Stomach (tissue), 9 donors: ENCODE results near the gene FAM20B. TPM values are rescaled to one million over a fixed set of nuclear protein-coding genes. Genes with fewer than 3 reads are reported as not detected.
A peak's percentile ranks its signal among the peaks of the same experiment; 100 is the strongest.

Source experiments
- DNase-seq, 2 donors: peaks; one replicate each; pipeline versions ENCODE4 v3.0.0 to v3.0.0-alpha.2; 2013 to 2019
- H3K27ac ChIP-seq, 5 donors: fragments of 200-600 bp in 4 of 5; sonication (generic) in 4 of 5; one replicate each; pipeline ENCODE4 v1.5.1; 2013 to 2019; ENCODE audit warnings: mild to moderate bottlenecking in 1 of 5, moderate library complexity in 1 of 5
- H3K27me3 ChIP-seq, 3 donors: fragments of 200-600 bp; sonication (generic); one replicate each; pipeline ENCODE4 v1.5.1; 2017 to 2019; ENCODE audit warnings: mixed run types in 1 of 3
- H3K36me3 ChIP-seq, 4 donors: fragments of 200-600 bp; sonication (generic); 1 replicate in 3 of 4; 2 replicates in 1 of 4; pipeline ENCODE4 v1.5.1; 2016 to 2019
- H3K4me1 ChIP-seq, 4 donors: fragments of 200-600 bp; sonication (generic); one replicate each; pipeline ENCODE4 v1.5.1; 2016 to 2019
- H3K4me3 ChIP-seq, 4 donors: fragments of 200-600 bp; sonication (generic) in 3 of 4; one replicate each; pipeline ENCODE4 v1.5.1; 2016 to 2019; ENCODE audit warnings: mild to moderate bottlenecking in 1 of 4
- H3K9me3 ChIP-seq, 4 donors: fragments of 200-600 bp; sonication (generic); one replicate each; pipeline ENCODE4 v1.5.1; 2016 to 2019
- CTCF ChIP-seq, 7 experiments: fragments of 450-650 bp in 4 of 7; fragments of 200-600 bp in 3 of 7; sonication (generic) in 3 of 7; IDR thresholded peaks; one replicate each; pipeline ENCODE4 v1.5.1; 2016 to 2019; ENCODE audit warnings: antibody characterized with exemption in 7 of 7, control low read depth in 2 of 7, mild to moderate bottlenecking in 1 of 7
- EP300 ChIP-seq: sonication (generic); formaldehyde crosslinking; IDR thresholded peaks from one replicate; pipeline ENCODE4 v1.6.1; 2017; ENCODE audit warnings: antibody characterized with exemption
- POLR2A ChIP-seq, 4 donors: fragments of 450-650 bp; IDR thresholded peaks; one replicate each; pipeline ENCODE4 v1.6.1; 2016; ENCODE audit warnings: antibody characterized with exemption in 4 of 4, control low read depth in 2 of 4, mild to moderate bottlenecking in 1 of 4, moderate library complexity in 1 of 4
- POLR2AphosphoS5 ChIP-seq, 3 donors: sonication (generic); formaldehyde crosslinking; IDR thresholded peaks; one replicate each; pipeline ENCODE4 v1.6.1; 2016; ENCODE audit warnings: antibody characterized with exemption in 3 of 3
- WGBS, 5 donors: extraction: QIAGEN DNeasy Blood & Tissue Kit in 3 of 5; methylation state at CpG; one replicate each; pipeline versions ENCODE4 v1.1.5 to v1.1.7; 2013 to 2018; 5-methylcytosine and 5-hydroxymethylcytosine counted together
- intact Hi-C: fragments of 100-400 bp; cut with DNase I; formaldehyde crosslinking; loops from one replicate; pipeline ENCODE4 v1.15.1; 2023; ENCODE audit warnings: low total_unique reads
- polyA plus RNA-seq, 3 donors: library from polyadenylated mRNA; stranded (reverse); fragments of 200-250 nt; gene quantifications; one replicate each; pipeline ENCODE4 v1.2.3, GENCODE V29; 2013
- total RNA-seq, 5 donors: library from RNA; depleted of rRNA; stranded (reverse); fragments of >200 nt; gene quantifications; one replicate each; pipeline versions ENCODE4 v1.1.0 to v1.2.3, GENCODE V29; 2014 to 2016
- donor health status: healthy with polysubstance abuse.
- donor health status: Bipolar disorder and iron deficiency.
- donor health status: healthy.

FAM20B gene
- total and polyA plus RNA-seq, 8 donors = 8.1 to 43.3 (median 18.5) TPM

GRCh38 chr1:179016706-179017382 is 8.8 kb upstream of the FAM20B start:
- H3K4me3 ChIP-seq = no peak overlapping the region
- peaks cover 7 to 25% (median 17%) of the 10 kb centered on the region in 4 donors for H3K4me1 ChIP-seq
- intact Hi-C loops = no loop called here
- WGBS, 5 donors = 20 to 24% (median 22%) methylated on average over 5 of the region's 5 CpGs
- TF ChIP-seq POLR2AphosphoS5 (IDR thresholded peaks at IDR 0.05) = peak; percentile 35 to 83 (median 74)
- no peak for TF ChIP-seq EP300
- no peaks in the 10 kb centered on the region for H3K9me3 ChIP-seq
- H3K36me3 ChIP-seq = no peaks in the 10 kb centered on the region
- DNase-seq = peak; percentile 94 to 97
- peak overlapping the region; percentile 30 to 75 (median 49) for H3K27ac ChIP-seq
- no peaks in the 10 kb centered on the region for H3K27me3 ChIP-seq

GRCh38 chr1:179017383-179018326 is 8.0 kb upstream of the FAM20B start:
- H3K9me3 ChIP-seq = no peaks in the 10 kb centered on the region
- TF ChIP-seq POLR2AphosphoS5 (IDR thresholded peaks at IDR 0.05) (peak in 1 of 3 donors; percentile 25), EP300 (no peak)
- H3K36me3 ChIP-seq = no peaks in the 10 kb centered on the region
- H3K4me3 ChIP-seq = no peak overlapping the region
- DNase-seq = peak in 1 of 2 donors; percentile 63
- peak overlapping the region; percentile 43 to 75 (median 49) for H3K27ac ChIP-seq
- intact Hi-C loops = no loop called here
- no peaks in the 10 kb centered on the region for H3K27me3 ChIP-seq
- peaks cover 7 to 25% (median 17%) of the 10 kb centered on the region in 4 donors for H3K4me1 ChIP-seq
- WGBS, 5 donors = 20 to 36% (median 26%) methylated on average over 3 of the region's 3 CpGs

GRCh38 chr1:179021873-179022272 is 3.8 kb upstream of the FAM20B start:
- WGBS, 5 donors = 52 to 62% (median 57%) methylated on average over 6 of the region's 6 CpGs
- TF ChIP-seq POLR2A (IDR thresholded peaks at IDR 0.05) (no peak), CTCF (IDR thresholded peaks at IDR 0.05) (no peak), POLR2AphosphoS5 (IDR thresholded peaks at IDR 0.05) (no peak), EP300 (no peak)

GRCh38 chr1:179023946-179024650 is 1.6 kb upstream of the FAM20B start:
- Histone ChIP-seq H3K36me3 (no peaks in the 10 kb centered on the region), H3K4me1 (peaks cover 14 to 34% (median 27%) of the 10 kb centered on the region in 4 donors), H3K9me3 (no peaks in the 10 kb centered on the region), H3K4me3 (no peak overlapping the region), H3K27ac (no peak overlapping the region), H3K27me3 (no peaks in the 10 kb centered on the region)
- 67 to 79% (median 73%) methylated on average over 10 of the region's 10 CpGs for WGBS, 5 donors
- no peak for DNase-seq
- TF ChIP-seq POLR2A (IDR thresholded peaks at IDR 0.05) (no peak), CTCF (IDR thresholded peaks at IDR 0.05) (no peak), POLR2AphosphoS5 (IDR thresholded peaks at IDR 0.05) (no peak)
- intact Hi-C loops = no loop called here

More at GRCh38 chr1:179021873-179022272, 3.8 kb upstream of the FAM20B start:
- no peaks in the 10 kb centered on the region for H3K36me3 ChIP-seq
- H3K9me3 ChIP-seq = no peaks in the 10 kb centered on the region
- peak overlapping the region in 1 of 4 donors; percentile 2 for H3K4me3 ChIP-seq
- peak overlapping the region in 1 of 5 donors; percentile 21 for H3K27ac ChIP-seq
- intact Hi-C loops = no loop called here
- H3K4me1 ChIP-seq = peaks cover 12 to 26% (median 18%) of the 10 kb centered on the region in 4 donors
- peak in 1 of 2 donors; percentile 48 for DNase-seq
- H3K27me3 ChIP-seq = no peaks in the 10 kb centered on the region
